Sigmoid colon (tissue), 4 donors: ENCODE results near the gene SSB.

Experiments used
- CTCF ChIP-seq, 4 experiments: fragments of 450-650 bp in 3 of 4; fragments of 200-600 bp in 1 of 4; IDR thresholded peaks; one replicate each; pipeline ENCODE4 v1.5.1; 2016 to 2019; ENCODE audit warnings: antibody characterized with exemption in 4 of 4, mild to moderate bottlenecking in 3 of 4, moderate library complexity in 2 of 4
- POLR2A ChIP-seq, 2 donors: fragments of 450-650 bp; IDR thresholded peaks; one replicate each; pipeline ENCODE4 v1.6.1; 2016; ENCODE audit warnings: antibody characterized with exemption in 2 of 2, mild to moderate bottlenecking in 2 of 2, moderate library complexity in 2 of 2
- POLR2AphosphoS5 ChIP-seq, 4 donors: sonication (generic); formaldehyde crosslinking; IDR thresholded peaks; one replicate each; pipeline ENCODE4 v1.6.1; 2017; ENCODE audit warnings: antibody characterized with exemption in 4 of 4

- TF ChIP-seq CTCF (IDR thresholded peaks at IDR 0.05): no peak
- no peak for TF ChIP-seq POLR2AphosphoS5 (IDR thresholded peaks at IDR 0.05)
- no peak for TF ChIP-seq POLR2A (IDR thresholded peaks at IDR 0.05)
Measured at GRCh38 chr2:169834401-169834800, 35.7 kb downstream of the SSB start.
